A549 (cell line): Measurements from ENCODE around the gene IRF8. TPM values are rescaled to one million over a fixed set of nuclear protein-coding genes. Genes with fewer than 3 reads are reported as not detected.
A peak's percentile ranks its signal among the peaks of the same experiment; 100 is the strongest.

ENCODE experiments used
- ATAC-seq, 2 experiments: fragments of 200-7000 bp in 1 of 2; fragments of >200 bp in 1 of 2; cut with Nextera tagmentation in 1 of 2; cut with Tn5 transposase in 1 of 2; 3 replicates each; pipeline versions ENCODE4 v1.8.0 to v1.9.1; 2018 to 2020; ENCODE audit warnings: mild to moderate bottlenecking in 1 of 2, moderate library complexity in 1 of 2
- CTCF ChIA-PET: fragments of 300-600 bp; sonication (Branson Sonifier 250); formaldehyde crosslinking; extraction: SDS; loops from one replicate; lab custom pipeline; 2021; ENCODE audit warnings: antibody characterized with exemption, inconsistent platforms; lab: Yijun Ruan, JAX
- POLR2A ChIA-PET: fragments of 350-600 bp; formaldehyde crosslinking; extraction: SDS; loops from one replicate; lab custom pipeline; 2021; ENCODE audit warnings: antibody characterized with exemption, inconsistent platforms; lab: Yijun Ruan, JAX
- DNase-seq, 2 experiments: peaks; one replicate each; pipeline versions ENCODE4 v3.0.0 to v3.0.0-alpha.2; 2011 to 2016; ENCODE audit warnings: low read depth in 1 of 2, low spot score in 1 of 2
- FAIRE-seq: peaks from 2 replicates; lab custom pipeline; 2011; peaks lifted over from hg19 to GRCh38; lab: Jason Lieb, UNC
- H3K27ac ChIP-seq, 2 experiments: fragments of >200 bp; sonication (Bioruptor Twin); formaldehyde crosslinking; 3 replicates each; pipeline ENCODE4 v1.5.1; 2016 to 2017
- H3K4me1 ChIP-seq: fragments of >200 bp; sonication (Bioruptor Twin); formaldehyde crosslinking; 3 replicates; pipeline ENCODE4 v1.6.1; 2016
- H3K4me2 ChIP-seq: fragments of >200 bp; sonication (Bioruptor Twin); formaldehyde crosslinking; 3 replicates; pipeline ENCODE4 v1.6.1; 2016
- H3K4me3 ChIP-seq: fragments of >200 bp; sonication (Bioruptor Twin); formaldehyde crosslinking; 3 replicates; pipeline ENCODE4 v1.5.1; 2016
- H3K9me3 ChIP-seq: fragments of >200 bp; sonication (Bioruptor Twin); formaldehyde crosslinking; 3 replicates; pipeline ENCODE4 v1.6.1; 2016
- EP300 ChIP-seq, 2 experiments: fragments of >200 bp; sonication (Bioruptor Twin); formaldehyde crosslinking; IDR thresholded peaks; 2 replicates in 1 of 2; 3 replicates in 1 of 2; pipeline ENCODE4 v1.6.1; 2016 to 2017
- ESRRA ChIP-seq: fragments of 150-350 bp; IDR thresholded peaks from 2 replicates; pipeline ENCODE4 v1.6.1; 2014; ENCODE audit warnings: mild to moderate bottlenecking, low read length, borderline replicate concordance
- FOSB ChIP-seq: fragments of 250-450 bp; sonication (Bioruptor Pico); IDR thresholded peaks from 2 replicates; pipeline ENCODE4 v1.5.0; 2020; ENCODE audit warnings: mild to moderate bottlenecking, moderate library complexity
- HEYL ChIP-seq: fragments of 250-450 bp; sonication (Bioruptor Pico); IDR thresholded peaks from 2 replicates; pipeline ENCODE4 v1.8.0; 2021; ENCODE audit warnings: mild to moderate bottlenecking, moderate library complexity
- MAZ ChIP-seq: fragments of 150-350 bp; IDR thresholded peaks from 2 replicates; pipeline ENCODE4 v1.6.1; 2014; ENCODE audit warnings: antibody characterized with exemption, low read depth, low read length, borderline replicate concordance
- MYC ChIP-seq: IDR thresholded peaks from 2 replicates; pipeline ENCODE4 v1.6.1; 2012; ENCODE audit warnings: mild to moderate bottlenecking, inconsistent platforms, low read length, improper control_type of control experiment, borderline replicate concordance
- NR3C1 ChIP-seq: fragments of >200 bp; sonication (Bioruptor Twin); formaldehyde crosslinking; IDR thresholded peaks from 3 replicates; pipeline ENCODE4 v1.6.1; 2017
- RFX5 ChIP-seq: fragments of 450-650 bp; IDR thresholded peaks from 2 replicates; pipeline ENCODE4 v1.7.1; 2014; ENCODE audit warnings: antibody characterized with exemption, mild to moderate bottlenecking, moderate library complexity
- RNF2 ChIP-seq: fragments of 200-600 bp; sonication (generic); IDR thresholded peaks from 2 replicates; pipeline ENCODE4 v1.6.1; 2016; ENCODE audit warnings: low read depth, mild to moderate bottlenecking, antibody characterized with exemption, moderate library complexity, borderline replicate concordance
- SREBF2 ChIP-seq: fragments of 450-650 bp; IDR thresholded peaks from 2 replicates; pipeline ENCODE4 v1.6.1; 2014; ENCODE audit warnings: mild to moderate bottlenecking, moderate library complexity
- WGBS: methylation state at CpG from one replicate; pipeline ENCODE4 v1.1.6; 2017; ENCODE audit errors: missing lambda C conversion rate; 5-methylcytosine and 5-hydroxymethylcytosine counted together
- polyA plus RNA-seq, 4 experiments: library from polyadenylated mRNA; depleted of rRNA in 3 of 4; stranded (reverse); fragments of >200 nt; fragmentation: RNase III in 1 of 4; extraction: RNeasy Plus Mini Kit Qiagen cat#74134 plus additional on column Dnase treatment in 1 of 4; gene quantifications; 2 replicates in 3 of 4; 3 replicates in 1 of 4; pipeline ENCODE4 v1.2.3, GENCODE V29; 2011 to 2017
- TF ChIP-seq, protein P1 (sequence below): fragments of >200 bp; sonication (Bioruptor Twin); formaldehyde crosslinking; IDR thresholded peaks from 3 replicates; pipeline ENCODE4 v1.6.1; 2016
- TF ChIP-seq, protein P2 (sequence below): fragments of 200-600 bp; sonication (generic); IDR thresholded peaks from 2 replicates; pipeline ENCODE4 v1.6.1; 2016; ENCODE audit warnings: antibody characterized with exemption, mild to moderate bottlenecking, moderate library complexity
- TF ChIP-seq, protein P3 (sequence below): fragments of 450-650 bp; IDR thresholded peaks from 2 replicates; pipeline ENCODE4 v1.6.1; 2014; ENCODE audit warnings: antibody characterized with exemption

The IRF8 gene
- polyA plus RNA-seq, 2 of the 4 experiments (the other 2 are of a cell fraction) = 0.16 to 0.18 TPM

GRCh38 chr16:85959686-85960085 is 60.7 kb downstream of the IRF8 start:
- POLR2A ChIA-PET = no interaction called here
- no peaks in the 10 kb centered on the region for H3K4me1 ChIP-seq
- WGBS = 52% methylated on average over 8 of the region's 9 CpGs
- FAIRE-seq (no peak), ATAC-seq (no peak), DNase-seq (no peak)
- CTCF ChIA-PET = interaction anchor here (1.5 kb wide), 1 partner anchor 22 kb away, joined by 4 read pairs; no protein-coding TSS in a partner anchor
- H3K4me3 ChIP-seq = no peak overlapping the region
- H3K4me2 ChIP-seq = no peak overlapping the region
- TF ChIP-seq, protein P1, sequence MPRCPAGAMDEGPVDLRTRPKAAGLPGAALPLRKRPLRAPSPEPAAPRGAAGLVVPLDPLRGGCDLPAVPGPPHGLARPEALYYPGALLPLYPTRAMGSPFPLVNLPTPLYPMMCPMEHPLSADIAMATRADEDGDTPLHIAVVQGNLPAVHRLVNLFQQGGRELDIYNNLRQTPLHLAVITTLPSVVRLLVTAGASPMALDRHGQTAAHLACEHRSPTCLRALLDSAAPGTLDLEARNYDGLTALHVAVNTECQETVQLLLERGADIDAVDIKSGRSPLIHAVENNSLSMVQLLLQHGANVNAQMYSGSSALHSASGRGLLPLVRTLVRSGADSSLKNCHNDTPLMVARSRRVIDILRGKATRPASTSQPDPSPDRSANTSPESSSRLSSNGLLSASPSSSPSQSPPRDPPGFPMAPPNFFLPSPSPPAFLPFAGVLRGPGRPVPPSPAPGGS = no peak
- TF ChIP-seq, protein P2, sequence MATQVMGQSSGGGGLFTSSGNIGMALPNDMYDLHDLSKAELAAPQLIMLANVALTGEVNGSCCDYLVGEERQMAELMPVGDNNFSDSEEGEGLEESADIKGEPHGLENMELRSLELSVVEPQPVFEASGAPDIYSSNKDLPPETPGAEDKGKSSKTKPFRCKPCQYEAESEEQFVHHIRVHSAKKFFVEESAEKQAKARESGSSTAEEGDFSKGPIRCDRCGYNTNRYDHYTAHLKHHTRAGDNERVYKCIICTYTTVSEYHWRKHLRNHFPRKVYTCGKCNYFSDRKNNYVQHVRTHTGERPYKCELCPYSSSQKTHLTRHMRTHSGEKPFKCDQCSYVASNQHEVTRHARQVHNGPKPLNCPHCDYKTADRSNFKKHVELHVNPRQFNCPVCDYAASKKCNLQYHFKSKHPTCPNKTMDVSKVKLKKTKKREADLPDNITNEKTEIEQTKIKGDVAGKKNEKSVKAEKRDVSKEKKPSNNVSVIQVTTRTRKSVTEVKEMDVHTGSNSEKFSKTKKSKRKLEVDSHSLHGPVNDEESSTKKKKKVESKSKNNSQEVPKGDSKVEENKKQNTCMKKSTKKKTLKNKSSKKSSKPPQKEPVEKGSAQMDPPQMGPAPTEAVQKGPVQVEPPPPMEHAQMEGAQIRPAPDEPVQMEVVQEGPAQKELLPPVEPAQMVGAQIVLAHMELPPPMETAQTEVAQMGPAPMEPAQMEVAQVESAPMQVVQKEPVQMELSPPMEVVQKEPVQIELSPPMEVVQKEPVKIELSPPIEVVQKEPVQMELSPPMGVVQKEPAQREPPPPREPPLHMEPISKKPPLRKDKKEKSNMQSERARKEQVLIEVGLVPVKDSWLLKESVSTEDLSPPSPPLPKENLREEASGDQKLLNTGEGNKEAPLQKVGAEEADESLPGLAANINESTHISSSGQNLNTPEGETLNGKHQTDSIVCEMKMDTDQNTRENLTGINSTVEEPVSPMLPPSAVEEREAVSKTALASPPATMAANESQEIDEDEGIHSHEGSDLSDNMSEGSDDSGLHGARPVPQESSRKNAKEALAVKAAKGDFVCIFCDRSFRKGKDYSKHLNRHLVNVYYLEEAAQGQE = no peak
- TF ChIP-seq ESRRA (no peak), RFX5 (no peak), SREBF2 (no peak), RNF2 (no peak), EP300 (IDR thresholded peaks at IDR 0.05) (no peak), NR3C1 (no peak), FOSB (CRISPR knock-in tag) (no peak)
- TF ChIP-seq, all 56 proteins: peak for 0
- H3K27ac ChIP-seq = no peak overlapping the region
- 0 out of 3 replicates have a peak, but pooled peaks cover 5% of the 10 kb centered on the region for H3K9me3 ChIP-seq

DNA sequence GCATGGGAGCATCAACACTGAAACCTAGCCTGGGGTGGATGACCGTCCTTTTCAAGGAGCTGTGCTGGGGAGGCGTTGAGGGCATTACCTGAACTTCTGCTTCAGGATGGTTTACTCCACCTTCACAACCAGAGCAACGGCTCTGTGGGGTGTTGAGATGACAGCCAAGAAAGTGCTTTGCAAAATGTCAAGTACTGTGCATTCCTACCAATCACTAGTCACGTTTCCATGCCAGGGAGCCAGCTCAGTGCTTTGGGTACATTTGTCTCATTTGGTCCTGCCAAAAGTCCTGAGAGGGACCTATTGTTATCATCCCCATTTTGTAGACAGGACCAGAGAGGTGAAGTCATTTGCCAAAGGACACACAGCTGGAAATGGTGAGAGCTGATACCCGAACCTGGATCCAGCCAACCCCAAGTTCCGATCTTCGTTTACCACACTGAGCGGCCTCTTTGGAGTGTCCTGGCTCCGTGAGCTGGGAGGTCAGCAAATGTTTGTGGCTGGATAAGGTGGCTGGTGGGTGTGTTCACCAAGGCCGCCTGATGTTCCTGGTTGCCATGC is 61.6 kb downstream of the IRF8 start:
- no peaks in the 10 kb centered on the region for H3K4me1 ChIP-seq
- no peak for DNase-seq
- H3K4me3 ChIP-seq = no peak overlapping the region
- ChIA-PET POLR2A (no interaction called here), CTCF (interaction anchor here (0.5 to 1.5 kb wide), 2 partner anchors 21 to 423 kb away, joined by 3 to 4 read pairs; no protein-coding TSS in a partner anchor)
- no peak overlapping the region for H3K27ac ChIP-seq
- TF ChIP-seq MYC = no peak
- TF ChIP-seq RFX5 = no peak
- TF ChIP-seq HEYL = no peak
- no peak for TF ChIP-seq MAZ
- 0 out of 3 replicates have a peak, but pooled peaks cover 5% of the 10 kb centered on the region for H3K9me3 ChIP-seq
- 41% methylated on average over 9 of the region's 10 CpGs for WGBS
- FAIRE-seq = no peak
- no peak overlapping the region for H3K4me2 ChIP-seq
- ATAC-seq = no peak

- Histone ChIP-seq H3K27ac (no peak overlapping the region), H3K9me3 (0 out of 3 replicates have a peak, but pooled peaks cover 5% of the 10 kb centered on the region), H3K4me2 (peak overlapping the region; percentile 45; the same call in 2 of the 3 replicates), H3K4me3 (no peak overlapping the region), H3K4me1 (no peaks in the 10 kb centered on the region)
- WGBS = 42% methylated on average over 21 of the region's 22 CpGs
- ChIA-PET CTCF (interaction anchor here (0.6 to 2.5 kb wide), 5 partner anchors 26 to 141 kb away, joined by 3 to 8 read pairs (median 5); no protein-coding TSS in a partner anchor), POLR2A (no interaction called here)
- FAIRE-seq (no peak), ATAC-seq (peak in 1 of 2 experiments; percentile 61; a peak in 2 of 6 replicates), DNase-seq (peak; percentile 27 to 33)
- TF ChIP-seq RFX5 = no peak
- TF ChIP-seq, protein P3, sequence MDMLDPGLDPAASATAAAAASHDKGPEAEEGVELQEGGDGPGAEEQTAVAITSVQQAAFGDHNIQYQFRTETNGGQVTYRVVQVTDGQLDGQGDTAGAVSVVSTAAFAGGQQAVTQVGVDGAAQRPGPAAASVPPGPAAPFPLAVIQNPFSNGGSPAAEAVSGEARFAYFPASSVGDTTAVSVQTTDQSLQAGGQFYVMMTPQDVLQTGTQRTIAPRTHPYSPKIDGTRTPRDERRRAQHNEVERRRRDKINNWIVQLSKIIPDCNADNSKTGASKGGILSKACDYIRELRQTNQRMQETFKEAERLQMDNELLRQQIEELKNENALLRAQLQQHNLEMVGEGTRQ = peak; percentile 94
These were observed 63.3 kb downstream of the IRF8 start for GRCh38 chr16:85961988-85962915.
